GM06990 (cell line): Measurements from ENCODE around the gene WAS.

ENCODE experiments used
- DNase-seq: peaks from one replicate; pipeline ENCODE4 v3.0.0-alpha.2; 2011; ENCODE audit not compliant: insufficient read length; ENCODE audit errors: extremely low read depth
- H3K27me3 ChIP-seq: replicated peaks from 2 replicates; pipeline ENCODE4 v1.6.0; 2011; ENCODE audit warnings: low read length; ENCODE audit not compliant: control insufficient read depth, insufficient read depth
- H3K36me3 ChIP-seq: 2 replicates; pipeline ENCODE4 v1.5.1; 2011; ENCODE audit warnings: low read length; ENCODE audit not compliant: control insufficient read depth, insufficient read depth
- H3K4me3 ChIP-seq: replicated peaks from 2 replicates; pipeline ENCODE4 v1.5.1; 2011; ENCODE audit warnings: low read depth, mild to moderate bottlenecking, control low read depth, low read length
- CTCF ChIP-seq: IDR thresholded peaks from 2 replicates; pipeline ENCODE4 v1.5.1; 2011; ENCODE audit warnings: low read length, control low read depth, mild to moderate bottlenecking, inconsistent platforms; ENCODE audit not compliant: insufficient read depth, poor library complexity, severe bottlenecking

The WAS gene

GRCh38 chrX:48721916-48722315 is 38.3 kb downstream of the WAS start:
- TF ChIP-seq CTCF: no peak
- DNase-seq: no peak
- no peaks in the 10 kb centered on the region for H3K27me3 ChIP-seq
- no peak overlapping the region for H3K4me3 ChIP-seq
- no peaks in the 10 kb centered on the region for H3K36me3 ChIP-seq

- Histone ChIP-seq H3K27me3 (no peaks in the 10 kb centered on the region), H3K36me3 (no peaks in the 10 kb centered on the region), H3K4me3 (no peak overlapping the region)
- no peak for DNase-seq
- TF ChIP-seq CTCF: no peak
Observed at GRCh38 chrX:48726596-48726995, 43.0 kb downstream of the WAS start.

- Histone ChIP-seq H3K36me3 (no peaks in the 10 kb centered on the region), H3K27me3 (no peaks in the 10 kb centered on the region), H3K4me3 (no peak overlapping the region)
- no peak for TF ChIP-seq CTCF
- no peak for DNase-seq
Observed at GRCh38 chrX:48728653-48729052, 45.1 kb downstream of the WAS start.

GRCh38 chrX:48736303-48736702 is 52.7 kb downstream of the WAS start:
- H3K27me3 ChIP-seq: no peaks in the 10 kb centered on the region
- H3K36me3 ChIP-seq: no peaks in the 10 kb centered on the region
- H3K4me3 ChIP-seq: peak overlapping the region; percentile 41
- DNase-seq: no peak
- TF ChIP-seq CTCF: no peak

DNA sequence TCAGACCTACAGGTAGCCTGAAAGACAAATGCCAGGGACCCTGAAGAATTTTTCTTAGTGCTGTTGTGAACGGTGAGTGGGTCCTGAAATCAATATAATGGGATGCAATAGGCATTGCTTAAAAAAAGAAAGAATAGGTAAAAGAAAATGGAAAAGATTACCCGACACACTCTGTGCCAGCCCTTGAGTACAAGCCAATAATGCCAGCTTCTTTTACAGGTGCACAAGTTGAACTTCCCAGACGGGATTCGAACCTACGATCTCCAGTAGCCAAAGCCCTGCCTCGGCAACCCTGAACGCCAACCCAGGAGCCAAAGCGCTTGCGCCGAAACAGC is 53.2 kb downstream of the WAS start:
- TF ChIP-seq CTCF: no peak
- Histone ChIP-seq H3K4me3 (peak overlapping the region; percentile 41), H3K27me3 (no peaks in the 10 kb centered on the region), H3K36me3 (no peaks in the 10 kb centered on the region)
- no peak for DNase-seq

GRCh38 chrX:48737213-48737938 is 53.8 kb downstream of the WAS start:
- no peak for TF ChIP-seq CTCF
- Histone ChIP-seq H3K4me3 (peak overlapping the region; percentile 62), H3K27me3 (no peaks in the 10 kb centered on the region), H3K36me3 (no peaks in the 10 kb centered on the region)
- DNase-seq: peak; percentile 87
